ENCODE results near the gene AVPI1. TPM values are rescaled to one million over a fixed set of nuclear protein-coding genes. Genes with fewer than 3 reads are reported as not detected.

The AVPI1 gene
- total RNA-seq, 1 donor from 2014 or later: 20.5 TPM

DNA sequence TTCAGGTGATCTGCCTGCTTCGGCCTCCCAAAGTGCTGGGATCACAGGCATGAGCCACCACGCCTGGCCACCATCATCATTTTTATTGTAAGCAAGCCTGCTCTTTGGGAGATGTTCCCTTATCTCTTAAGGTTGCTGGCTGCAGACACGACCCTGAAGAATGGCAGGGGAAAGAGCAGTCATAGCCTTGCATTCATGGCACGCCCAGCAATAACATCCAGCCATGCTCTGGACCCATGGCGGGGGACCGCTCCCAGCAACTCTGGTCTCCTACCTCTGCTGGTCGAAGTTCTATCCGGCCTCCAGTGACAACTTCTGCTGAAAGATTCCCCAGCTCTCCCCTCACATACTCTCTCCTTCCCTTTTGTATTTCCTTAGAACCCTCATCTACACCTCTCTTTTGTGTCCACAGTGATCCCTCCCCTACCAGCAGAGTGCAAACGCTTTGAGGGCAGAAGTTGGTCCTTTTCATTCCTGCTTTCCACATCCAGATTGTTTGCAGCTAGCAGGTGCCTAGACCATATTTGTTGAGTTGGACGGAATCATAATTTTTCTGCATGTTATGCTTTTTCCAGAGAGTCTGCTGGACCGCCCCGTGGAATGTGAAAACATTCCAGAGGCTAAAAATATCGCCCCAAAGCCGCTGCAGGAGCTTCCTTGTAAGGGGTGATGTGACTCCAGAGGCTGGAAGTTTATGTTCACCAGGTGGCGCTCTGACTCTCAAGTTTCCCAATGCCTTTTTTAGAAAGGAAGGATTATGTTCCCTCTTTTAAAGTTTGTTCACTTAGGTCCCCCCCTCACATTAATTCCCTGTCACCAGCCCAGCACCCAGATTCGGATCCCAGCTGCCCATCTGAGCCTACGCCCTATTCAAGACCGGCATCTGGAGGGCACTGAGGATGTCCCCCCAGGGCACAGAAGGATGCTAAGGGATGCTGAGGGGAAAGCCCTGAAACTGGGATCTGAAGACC lies 22.2 kb upstream of the AVPI1 start:
- TF ChIP-seq, protein P1, sequence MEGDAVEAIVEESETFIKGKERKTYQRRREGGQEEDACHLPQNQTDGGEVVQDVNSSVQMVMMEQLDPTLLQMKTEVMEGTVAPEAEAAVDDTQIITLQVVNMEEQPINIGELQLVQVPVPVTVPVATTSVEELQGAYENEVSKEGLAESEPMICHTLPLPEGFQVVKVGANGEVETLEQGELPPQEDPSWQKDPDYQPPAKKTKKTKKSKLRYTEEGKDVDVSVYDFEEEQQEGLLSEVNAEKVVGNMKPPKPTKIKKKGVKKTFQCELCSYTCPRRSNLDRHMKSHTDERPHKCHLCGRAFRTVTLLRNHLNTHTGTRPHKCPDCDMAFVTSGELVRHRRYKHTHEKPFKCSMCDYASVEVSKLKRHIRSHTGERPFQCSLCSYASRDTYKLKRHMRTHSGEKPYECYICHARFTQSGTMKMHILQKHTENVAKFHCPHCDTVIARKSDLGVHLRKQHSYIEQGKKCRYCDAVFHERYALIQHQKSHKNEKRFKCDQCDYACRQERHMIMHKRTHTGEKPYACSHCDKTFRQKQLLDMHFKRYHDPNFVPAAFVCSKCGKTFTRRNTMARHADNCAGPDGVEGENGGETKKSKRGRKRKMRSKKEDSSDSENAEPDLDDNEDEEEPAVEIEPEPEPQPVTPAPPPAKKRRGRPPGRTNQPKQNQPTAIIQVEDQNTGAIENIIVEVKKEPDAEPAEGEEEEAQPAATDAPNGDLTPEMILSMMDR (IDR thresholded peaks at IDR 0.05): peak; percentile 69
- Histone ChIP-seq H3K4me1 (peaks cover 7% of the 10 kb centered on the region), H3K27me3 (no peaks in the 10 kb centered on the region), H3K9me3 (no peaks in the 10 kb centered on the region), H3K4me3 (no peak overlapping the region), H3K27ac (no peak overlapping the region), H3K36me3 (no peaks in the 10 kb centered on the region)
- intact Hi-C loops (cut with DNase I): no loop called here
- DNase-seq (no peak), ATAC-seq (peak; percentile 38)

DNA sequence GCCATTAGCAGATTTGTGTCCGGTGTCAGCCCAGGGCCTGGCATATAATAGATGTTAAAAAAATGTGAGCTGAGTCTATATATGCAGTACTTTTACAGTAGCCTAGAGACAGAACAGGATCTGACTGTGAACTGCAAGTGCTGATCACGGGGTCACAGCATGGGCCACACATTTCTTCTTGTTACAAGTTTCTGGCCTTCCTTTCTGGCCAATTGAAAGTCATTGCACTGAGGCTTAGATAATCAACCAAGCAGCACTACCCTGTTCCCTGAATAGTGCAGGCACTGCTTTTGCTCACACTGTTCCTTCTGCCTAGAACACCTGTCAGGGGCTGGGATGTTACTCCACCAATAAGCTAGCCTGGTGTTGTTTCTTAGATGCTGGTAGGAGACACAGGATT lies 21.1 kb upstream of the AVPI1 start:
- ATAC-seq: no peak
- TF ChIP-seq, protein P1 (IDR thresholded peaks at IDR 0.05): no peak
- intact Hi-C loops (cut with DNase I): no loop called here
- H3K36me3 ChIP-seq: no peaks in the 10 kb centered on the region
- H3K27me3 ChIP-seq: no peaks in the 10 kb centered on the region
- no peak for DNase-seq
- H3K4me1 ChIP-seq: peaks cover 6% of the 10 kb centered on the region
- H3K4me3 ChIP-seq: no peak overlapping the region
- no peak overlapping the region for H3K27ac ChIP-seq
- no peaks in the 10 kb centered on the region for H3K9me3 ChIP-seq

DNA sequence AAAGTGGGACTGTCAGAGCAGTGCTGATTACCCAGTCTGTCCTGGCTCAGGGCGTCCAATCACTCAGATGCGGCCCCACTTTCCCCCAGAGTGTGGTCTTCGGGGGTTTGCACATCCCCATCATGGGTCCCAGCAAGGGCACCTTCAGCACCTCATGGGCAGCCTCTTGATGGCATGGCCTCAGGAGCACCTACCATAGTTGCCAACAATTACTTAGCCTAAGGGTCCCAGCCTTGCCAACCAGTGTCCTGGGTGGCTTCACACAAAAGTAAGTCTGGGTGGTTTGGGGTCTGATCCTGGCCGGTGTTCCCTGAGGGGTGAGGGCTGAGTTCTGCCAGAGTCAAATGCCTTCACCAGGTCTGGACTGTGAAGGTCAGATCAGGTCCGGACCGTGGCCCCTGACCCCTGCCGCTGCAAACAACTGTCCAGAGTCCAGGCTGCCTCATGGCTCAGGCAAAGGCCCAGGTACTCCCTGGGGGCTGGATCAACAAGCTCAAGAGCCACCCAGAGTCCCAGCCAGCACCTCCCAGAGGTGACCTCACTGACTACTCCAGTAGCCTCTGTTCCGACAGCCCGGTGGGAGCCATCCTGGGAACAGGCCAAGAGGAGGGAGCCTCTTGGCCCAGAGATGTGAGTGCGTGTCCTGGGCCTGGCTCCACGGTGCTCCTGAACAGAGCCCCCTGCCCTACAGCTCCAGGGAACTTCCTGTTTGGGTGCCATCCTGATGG lies 20.3 kb upstream of the AVPI1 start:
- TF ChIP-seq, protein P1 (IDR thresholded peaks at IDR 0.05): no peak
- Histone ChIP-seq H3K27me3 (no peaks in the 10 kb centered on the region), H3K4me3 (no peak overlapping the region), H3K27ac (no peak overlapping the region), H3K4me1 (no peaks in the 10 kb centered on the region), H3K9me3 (no peaks in the 10 kb centered on the region), H3K36me3 (no peaks in the 10 kb centered on the region)
- DNase-seq (no peak), ATAC-seq (no peak)
- intact Hi-C loops (cut with DNase I): no loop called here

GRCh38 chr10:97705006-97705670 lies 18.1 kb upstream of the AVPI1 start:
- no peak overlapping the region for H3K27ac ChIP-seq
- no peak overlapping the region for H3K4me3 ChIP-seq
- TF ChIP-seq, protein P1 (IDR thresholded peaks at IDR 0.05): no peak
- no peaks in the 10 kb centered on the region for H3K36me3 ChIP-seq
- H3K4me1 ChIP-seq: no peaks in the 10 kb centered on the region
- no peaks in the 10 kb centered on the region for H3K9me3 ChIP-seq
- intact Hi-C loops (cut with DNase I): no loop called here
- no peak for DNase-seq
- ATAC-seq: no peak
- no peaks in the 10 kb centered on the region for H3K27me3 ChIP-seq

GRCh38 chr10:97704341-97704740 lies 17.3 kb upstream of the AVPI1 start:
- no peak overlapping the region for H3K27ac ChIP-seq
- H3K36me3 ChIP-seq: no peaks in the 10 kb centered on the region
- no peak for ATAC-seq
- no peaks in the 10 kb centered on the region for H3K27me3 ChIP-seq
- H3K4me3 ChIP-seq: no peak overlapping the region
- TF ChIP-seq, protein P1 (IDR thresholded peaks at IDR 0.05): no peak
- H3K4me1 ChIP-seq: no peaks in the 10 kb centered on the region
- no peak for DNase-seq
- intact Hi-C loops (cut with DNase I): no loop called here
- H3K9me3 ChIP-seq: no peaks in the 10 kb centered on the region

Data from upper lobe of right lung (tissue), 1 donor.